DND-41 (cell line): Measurements from ENCODE around the gene DET1.

ENCODE experiments used
- CTCF ChIP-seq: IDR thresholded peaks from 2 replicates; pipeline ENCODE4 v1.5.1; 2012; ENCODE audit warnings: borderline replicate concordance, low read length, moderate library complexity, mild to moderate bottlenecking; ENCODE audit not compliant: poor library complexity, severe bottlenecking; ENCODE audit errors: extremely low read depth
- EZH2 ChIP-seq: IDR thresholded peaks from 3 replicates; pipeline ENCODE4 v1.6.1; 2012; ENCODE audit warnings: borderline replicate concordance, low read depth, mild to moderate bottlenecking, moderate library complexity, low read length, inconsistent platforms; ENCODE audit not compliant: severe bottlenecking

GRCh38 chr15:88463870-88464532, 82.5 kb downstream of the DET1 start:
- TF ChIP-seq CTCF (no peak), EZH2 (no peak)
